H9 (cell line): ENCODE results near the gene COLEC12. TPM values are rescaled to one million over a fixed set of nuclear protein-coding genes. Genes with fewer than 3 reads are reported as not detected.

Experiments used
- DNase-seq: peaks from one replicate; pipeline ENCODE4 v3.0.0-alpha.2; 2017
- H2AFZ ChIP-seq: one replicate; pipeline ENCODE4 v1.6.1; 2013; ENCODE audit warnings: mild to moderate bottlenecking, low read length, control low read depth, moderate library complexity
- H2AK5ac ChIP-seq: 2 replicates; pipeline ENCODE4 v1.6.1; 2013; ENCODE audit warnings: low read length, control low read depth, mixed read lengths; ENCODE audit not compliant: insufficient read length
- H2BK120ac ChIP-seq: one replicate; pipeline ENCODE4 v1.6.1; 2013; ENCODE audit warnings: low read depth, mild to moderate bottlenecking, low read length, control low read depth, inconsistent platforms; ENCODE audit not compliant: poor library complexity, severe bottlenecking
- H2BK12ac ChIP-seq: 2 replicates; pipeline ENCODE4 v1.6.1; 2013; ENCODE audit warnings: low read length, control low read depth, mixed read lengths, low read depth; ENCODE audit not compliant: insufficient read length
- H2BK15ac ChIP-seq: 2 replicates; pipeline ENCODE4 v1.6.1; 2013; ENCODE audit warnings: low read depth, low read length, control low read depth
- H2BK20ac ChIP-seq: one replicate; pipeline ENCODE4 v1.6.1; 2013; ENCODE audit warnings: low read depth, mild to moderate bottlenecking, low read length, control low read depth, inconsistent platforms; ENCODE audit not compliant: poor library complexity, severe bottlenecking
- H2BK5ac ChIP-seq: 2 replicates; pipeline ENCODE4 v1.6.1; 2013; ENCODE audit warnings: low read length, control low read depth, mixed read lengths; ENCODE audit not compliant: insufficient read length
- H3K14ac ChIP-seq: 2 replicates; pipeline ENCODE4 v1.6.1; 2013; ENCODE audit warnings: low read length, control low read depth; ENCODE audit not compliant: insufficient read depth
- H3K18ac ChIP-seq: 2 replicates; pipeline ENCODE4 v1.6.1; 2013; ENCODE audit warnings: low read depth, mild to moderate bottlenecking, mixed read lengths, low read length, control low read depth; ENCODE audit not compliant: insufficient read length
- H3K23ac ChIP-seq: 2 replicates; pipeline ENCODE4 v1.6.1; 2013; ENCODE audit warnings: low read length, control low read depth, mixed read lengths, low read depth; ENCODE audit not compliant: insufficient read length
- H3K23me2 ChIP-seq: 2 replicates; pipeline ENCODE4 v1.6.1; 2013; ENCODE audit warnings: low read depth, mild to moderate bottlenecking, mixed read lengths, low read length, control low read depth; ENCODE audit not compliant: insufficient read length, poor library complexity, severe bottlenecking
- H3K27ac ChIP-seq: 2 replicates; pipeline ENCODE4 v1.5.1; 2013; ENCODE audit warnings: low read length, control low read depth, mixed read lengths, low read depth; ENCODE audit not compliant: insufficient read length
- H3K27me3 ChIP-seq: 2 replicates; pipeline ENCODE4 v1.6.1; 2013; ENCODE audit warnings: low read length, control low read depth, inconsistent platforms; ENCODE audit not compliant: insufficient read depth
- H3K4ac ChIP-seq: 2 replicates; pipeline ENCODE4 v1.6.1; 2013; ENCODE audit warnings: low read depth, mild to moderate bottlenecking, control low read depth, inconsistent platforms, low read length, moderate library complexity
- H3K4me1 ChIP-seq: 2 replicates; pipeline ENCODE4 v1.6.1; 2013; ENCODE audit warnings: low read length, control low read depth, inconsistent platforms; ENCODE audit not compliant: insufficient read depth
- H3K4me2 ChIP-seq: 2 replicates; pipeline ENCODE4 v1.6.1; 2013; ENCODE audit warnings: low read length, control low read depth, mixed read lengths; ENCODE audit not compliant: insufficient read length, insufficient read depth
- H3K56ac ChIP-seq: 2 replicates; pipeline ENCODE4 v1.6.1; 2013; ENCODE audit warnings: low read depth, mild to moderate bottlenecking, mixed read lengths, low read length, control low read depth; ENCODE audit not compliant: insufficient read length
- H3K79me1 ChIP-seq: 2 replicates; pipeline ENCODE4 v1.6.1; 2013; ENCODE audit warnings: low read depth, mild to moderate bottlenecking, moderate library complexity, low read length, control low read depth, inconsistent platforms; ENCODE audit not compliant: insufficient read depth, poor library complexity, severe bottlenecking
- H3K79me2 ChIP-seq: 2 replicates; pipeline ENCODE4 v1.6.1; 2013; ENCODE audit warnings: low read length, control low read depth, inconsistent platforms; ENCODE audit not compliant: insufficient read depth
- H3K9ac ChIP-seq: 2 replicates; pipeline ENCODE4 v1.6.1; 2013; ENCODE audit warnings: low read length, control low read depth, mixed read lengths; ENCODE audit not compliant: insufficient read length; ENCODE audit errors: extremely low read depth
- H3K9me3 ChIP-seq: one replicate; pipeline ENCODE4 v1.6.1; 2013; ENCODE audit warnings: low read depth, low read length, inconsistent platforms; ENCODE audit not compliant: control insufficient read depth
- H3T11ph ChIP-seq: one replicate; pipeline ENCODE4 v1.6.1; 2013; ENCODE audit warnings: mild to moderate bottlenecking, low read length, control low read depth, inconsistent platforms
- H4K20me1 ChIP-seq: one replicate; pipeline ENCODE4 v1.6.1; 2013; ENCODE audit not compliant: control insufficient read depth, insufficient read length, insufficient read depth
- H4K5ac ChIP-seq: 2 replicates; pipeline ENCODE4 v1.6.1; 2013; ENCODE audit warnings: low read depth, mild to moderate bottlenecking, mixed read lengths, low read length, control low read depth; ENCODE audit not compliant: insufficient read length
- H4K8ac ChIP-seq: replicated peaks from 2 replicates; pipeline ENCODE4 v1.6.1; 2013; ENCODE audit warnings: low read length, control low read depth, mixed read lengths, low read depth; ENCODE audit not compliant: insufficient read length
- H4K91ac ChIP-seq: 2 replicates; pipeline ENCODE4 v1.6.1; 2013; ENCODE audit warnings: low read depth, mild to moderate bottlenecking, moderate library complexity, mixed read lengths, low read length, control low read depth; ENCODE audit not compliant: insufficient read length
- H3K27ac Mint-ChIP-seq, 3 experiments: 2 replicates in 2 of 3; 3 replicates in 1 of 3; pipeline ENCODE4 v1.8.0; 2020 to 2021; ENCODE audit warnings: mixed read lengths in 3 of 3, mild to moderate bottlenecking in 1 of 3, moderate library complexity in 1 of 3
- H3K27me3 Mint-ChIP-seq: 2 replicates; pipeline ENCODE4 v1.8.0; 2021; ENCODE audit warnings: low read depth, mild to moderate bottlenecking, moderate library complexity, mixed read lengths
- H3K36me3 Mint-ChIP-seq, 3 experiments: 2 replicates in 2 of 3; 3 replicates in 1 of 3; pipeline ENCODE4 v1.8.0; 2020 to 2021; ENCODE audit warnings: low read depth in 3 of 3, mixed read lengths in 3 of 3; ENCODE audit not compliant: insufficient read depth in 1 of 3
- H3K4me1 Mint-ChIP-seq, 2 experiments: 2 replicates each; pipeline ENCODE4 v1.8.0; 2020; ENCODE audit warnings: mixed read lengths in 2 of 2
- H3K4me3 Mint-ChIP-seq, 2 experiments: 2 replicates in 1 of 2; 3 replicates in 1 of 2; pipeline ENCODE4 v1.8.0; 2020 to 2021; ENCODE audit warnings: mild to moderate bottlenecking in 2 of 2, mixed read lengths in 2 of 2, moderate library complexity in 1 of 2
- H3K9me3 Mint-ChIP-seq, 2 experiments: 2 replicates in 1 of 2; 3 replicates in 1 of 2; pipeline ENCODE4 v1.8.0; 2020; ENCODE audit warnings: mild to moderate bottlenecking in 2 of 2, mixed read lengths in 2 of 2, moderate library complexity in 1 of 2
- WGBS: extraction: QIAGEN DNeasy Blood & Tissue Kit; methylation state at CpG from one replicate; pipeline ENCODE4 v1.1.7; 2013; ENCODE audit warnings: missing lambda C conversion rate, low lambda C conversion rate, mixed read lengths; ENCODE audit not compliant: insufficient read length; ENCODE audit errors: extremely low coverage; 5-methylcytosine and 5-hydroxymethylcytosine counted together
- total RNA-seq: library from RNA; stranded (reverse); gene quantifications from 2 replicates; pipeline ENCODE4 v1.2.1, GENCODE V29; 2021
- TF ChIP-seq, protein P1 (sequence below): fragments of 200-600 bp; sonication (generic); conservative IDR thresholded peaks from 3 replicates; pipeline ENCODE4 v1.8.0; 2021; ENCODE audit warnings: antibody characterized with exemption, mild to moderate bottlenecking

Gene COLEC12
- total RNA-seq, 1 experiment from 2014 or later: 0.70 TPM

DNA sequence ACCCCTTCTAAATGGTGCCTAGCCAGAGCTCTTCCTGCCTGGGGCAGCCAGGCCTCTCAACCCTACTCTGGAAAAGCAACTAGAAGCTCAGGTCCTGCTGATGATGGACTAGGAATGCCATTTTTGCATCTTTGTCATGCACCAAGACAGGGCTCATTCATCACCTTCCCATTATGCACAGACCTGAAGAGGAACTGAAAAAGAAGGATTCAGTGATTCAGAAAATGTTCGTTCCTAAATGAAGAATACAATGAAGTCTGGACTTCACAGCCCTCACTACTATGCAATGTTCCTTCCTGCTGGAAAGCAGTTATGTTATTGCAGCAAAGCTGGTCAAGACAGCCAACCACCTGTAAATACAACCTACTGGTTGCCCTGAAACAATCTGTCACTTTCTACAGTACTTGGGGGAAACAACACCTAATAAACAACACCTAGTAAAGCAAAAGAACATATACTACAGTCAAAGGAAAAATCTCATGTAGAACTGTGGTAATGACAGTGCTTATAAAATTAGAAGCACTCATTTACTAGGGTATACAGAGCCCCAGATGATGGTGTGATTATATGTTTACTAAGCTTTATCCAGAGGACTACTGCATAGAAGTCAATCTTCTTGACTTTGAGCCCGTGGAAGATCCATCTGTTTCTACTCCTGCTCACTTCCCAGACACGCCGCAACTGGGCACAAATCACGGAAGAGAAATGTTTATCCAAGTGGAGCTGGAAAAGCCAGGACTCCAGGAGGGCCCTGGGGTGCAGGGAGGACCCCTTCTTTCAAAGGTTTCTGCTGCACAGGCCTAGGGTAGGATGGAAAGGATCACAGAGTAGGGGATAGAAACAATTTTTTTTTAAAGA is 129.5 kb downstream of the COLEC12 start:
- Mint-ChIP-seq H3K9me3 (no peaks in the 10 kb centered on the region), H3K4me1 (peaks cover 11 to 13% of the 10 kb centered on the region in 2 experiments), H3K4me3 (no peak overlapping the region), H3K27me3 (no peaks in the 10 kb centered on the region), H3K36me3 (no peaks in the 10 kb centered on the region), H3K27ac (no peak overlapping the region)
- no peak overlapping the region for H2BK5ac ChIP-seq
- no peak overlapping the region for H4K8ac ChIP-seq
- no peaks in the 10 kb centered on the region for H3K23me2 ChIP-seq
- H3K9ac ChIP-seq: no peak overlapping the region
- H3K27ac ChIP-seq: no peak overlapping the region
- no peaks in the 10 kb centered on the region for H3K79me1 ChIP-seq
- no peak overlapping the region for H3T11ph ChIP-seq
- peaks cover 4% of the 10 kb centered on the region for H3K4me1 ChIP-seq
- no CpG with 5 or more reads among the region's 5 CpGs for WGBS
- H2AFZ ChIP-seq: no peak overlapping the region
- no peak overlapping the region for H3K4me2 ChIP-seq
- H2BK15ac ChIP-seq: no peak overlapping the region
- H3K56ac ChIP-seq: no peak overlapping the region
- H3K4ac ChIP-seq: no peak overlapping the region
- no peak overlapping the region for H3K14ac ChIP-seq
- H4K91ac ChIP-seq: no peak overlapping the region
- H3K9me3 ChIP-seq: no peaks in the 10 kb centered on the region
- no peaks in the 10 kb centered on the region for H3K79me2 ChIP-seq
- no peak overlapping the region for H2BK120ac ChIP-seq
- no peak for DNase-seq
- no peak overlapping the region for H4K5ac ChIP-seq
- H3K18ac ChIP-seq: no peak overlapping the region
- no peak overlapping the region for H3K23ac ChIP-seq
- H4K20me1 ChIP-seq: no peaks in the 10 kb centered on the region
- no peak overlapping the region for H2AK5ac ChIP-seq
- TF ChIP-seq, protein P1, sequence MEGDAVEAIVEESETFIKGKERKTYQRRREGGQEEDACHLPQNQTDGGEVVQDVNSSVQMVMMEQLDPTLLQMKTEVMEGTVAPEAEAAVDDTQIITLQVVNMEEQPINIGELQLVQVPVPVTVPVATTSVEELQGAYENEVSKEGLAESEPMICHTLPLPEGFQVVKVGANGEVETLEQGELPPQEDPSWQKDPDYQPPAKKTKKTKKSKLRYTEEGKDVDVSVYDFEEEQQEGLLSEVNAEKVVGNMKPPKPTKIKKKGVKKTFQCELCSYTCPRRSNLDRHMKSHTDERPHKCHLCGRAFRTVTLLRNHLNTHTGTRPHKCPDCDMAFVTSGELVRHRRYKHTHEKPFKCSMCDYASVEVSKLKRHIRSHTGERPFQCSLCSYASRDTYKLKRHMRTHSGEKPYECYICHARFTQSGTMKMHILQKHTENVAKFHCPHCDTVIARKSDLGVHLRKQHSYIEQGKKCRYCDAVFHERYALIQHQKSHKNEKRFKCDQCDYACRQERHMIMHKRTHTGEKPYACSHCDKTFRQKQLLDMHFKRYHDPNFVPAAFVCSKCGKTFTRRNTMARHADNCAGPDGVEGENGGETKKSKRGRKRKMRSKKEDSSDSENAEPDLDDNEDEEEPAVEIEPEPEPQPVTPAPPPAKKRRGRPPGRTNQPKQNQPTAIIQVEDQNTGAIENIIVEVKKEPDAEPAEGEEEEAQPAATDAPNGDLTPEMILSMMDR: no peak
- no peak overlapping the region for H2BK20ac ChIP-seq
- no peak overlapping the region for H2BK12ac ChIP-seq
- no peaks in the 10 kb centered on the region for H3K27me3 ChIP-seq
